ENCODE data around the gene CEP170B.

CEP170B gene

GRCh38 chr14:104929268-104930230 lies 64.5 kb downstream of the CEP170B start:
- in situ Hi-C loops (cut with MboI; ENCODE audit: low sequenced_read_pairs), result no loop called here

DNA sequence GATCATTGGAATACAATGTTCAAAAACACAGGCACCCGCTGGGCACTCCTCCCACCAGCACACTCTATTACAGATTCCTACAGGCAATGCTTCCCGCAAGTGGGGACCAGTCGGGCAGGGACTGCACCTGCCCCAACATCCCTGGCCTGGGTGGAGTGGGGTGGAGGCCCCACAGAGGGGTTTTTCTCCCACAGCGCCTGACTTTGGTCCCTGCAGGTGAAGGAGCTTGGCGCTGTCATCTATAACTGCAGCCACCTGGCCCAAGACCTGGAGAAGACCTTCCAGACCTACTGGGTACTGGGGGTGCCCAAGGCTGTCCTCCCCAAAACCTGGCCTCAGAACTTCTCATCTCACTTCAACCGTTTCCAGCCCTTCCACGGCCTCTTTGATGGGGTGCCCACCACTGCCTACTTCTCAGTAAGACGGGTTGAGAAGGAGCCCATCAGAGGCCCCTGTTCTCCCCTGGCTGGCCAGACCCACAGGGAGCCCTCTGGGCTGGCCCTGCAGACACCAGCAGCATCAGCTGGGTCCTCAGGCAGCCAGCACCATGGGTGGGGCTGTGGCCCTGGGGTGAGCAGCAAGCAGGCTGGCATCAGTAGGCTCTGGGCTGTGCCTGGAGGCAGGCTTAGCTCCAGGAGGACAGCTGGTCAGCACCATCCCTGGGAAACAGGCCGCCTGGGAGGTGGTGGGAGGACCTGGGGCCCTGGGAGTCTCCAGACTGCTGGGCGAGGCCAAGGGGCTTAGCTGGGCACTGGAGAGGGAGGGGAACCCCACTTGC lies 65.6 kb downstream of the CEP170B start:
- in situ Hi-C loops (cut with MboI; ENCODE audit: low sequenced_read_pairs), result no loop called here

DNA sequence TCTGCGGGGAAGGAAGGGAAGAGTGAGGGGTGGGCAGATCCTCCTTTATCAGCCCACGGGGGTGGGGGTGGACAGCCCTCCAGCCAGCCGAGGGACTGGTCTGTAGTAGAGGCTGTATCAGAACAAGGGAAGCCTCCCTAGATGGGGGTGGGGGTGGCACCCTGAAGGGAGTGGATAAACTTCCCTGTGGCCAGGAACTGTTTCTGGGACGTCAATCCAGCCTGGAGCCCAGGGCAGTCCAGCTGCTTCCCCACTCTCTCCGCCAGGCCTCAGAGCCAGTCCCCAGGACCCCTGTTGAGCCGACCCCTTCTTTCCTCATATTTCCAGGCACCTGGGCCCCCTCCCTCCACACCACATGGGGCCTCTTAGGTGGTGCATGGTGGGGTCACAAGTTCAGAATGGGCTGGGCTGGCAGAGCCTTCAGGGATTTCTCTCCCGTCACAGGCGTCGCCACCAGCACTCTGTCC lies 66.3 kb downstream of the CEP170B start:
- in situ Hi-C loops (cut with MboI; ENCODE audit: low sequenced_read_pairs), result no loop called here

DNA sequence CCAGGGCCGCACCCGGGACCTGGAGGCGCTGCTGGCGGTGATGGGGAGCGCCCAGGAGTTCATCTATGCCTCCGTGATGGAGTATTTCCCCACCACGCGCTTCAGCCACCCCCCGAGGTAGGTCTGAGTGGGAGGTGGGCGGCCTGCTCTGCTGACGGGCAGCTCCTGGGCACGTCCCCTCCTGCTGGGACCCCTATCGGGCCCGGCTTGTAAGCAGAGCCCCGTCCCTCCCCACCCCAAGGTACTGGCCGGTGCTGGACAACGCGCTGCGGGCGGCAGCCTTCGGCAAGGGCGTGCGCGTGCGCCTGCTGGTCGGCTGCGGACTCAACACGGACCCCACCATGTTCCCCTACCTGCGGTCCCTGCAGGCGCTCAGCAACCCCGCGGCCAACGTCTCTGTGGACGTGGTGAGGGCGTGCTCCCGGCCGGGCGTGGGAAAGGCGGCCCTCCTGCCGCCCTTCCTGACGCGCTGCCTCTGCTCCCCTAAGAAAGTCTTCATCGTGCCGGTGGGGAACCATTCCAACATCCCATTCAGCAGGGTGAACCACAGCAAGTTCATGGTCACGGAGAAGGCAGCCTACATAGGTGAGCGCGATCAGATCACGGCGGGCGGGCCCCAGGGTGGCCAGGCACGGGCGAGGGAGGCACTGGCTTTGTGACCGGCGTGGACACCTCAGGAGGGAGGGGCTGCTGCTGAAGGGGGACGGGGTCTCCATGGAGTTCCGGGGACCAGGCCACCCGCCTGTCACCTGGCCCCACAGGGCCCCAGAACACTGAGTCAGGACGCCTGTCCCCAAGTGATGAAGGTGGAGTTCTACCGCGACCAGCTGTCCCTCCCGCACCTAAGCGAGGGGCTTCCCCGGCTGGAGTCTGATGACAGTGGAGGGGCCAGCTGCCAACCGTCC lies 67.0 kb downstream of the CEP170B start:
- in situ Hi-C loops (cut with MboI; ENCODE audit: low sequenced_read_pairs), result no loop called here

DNA sequence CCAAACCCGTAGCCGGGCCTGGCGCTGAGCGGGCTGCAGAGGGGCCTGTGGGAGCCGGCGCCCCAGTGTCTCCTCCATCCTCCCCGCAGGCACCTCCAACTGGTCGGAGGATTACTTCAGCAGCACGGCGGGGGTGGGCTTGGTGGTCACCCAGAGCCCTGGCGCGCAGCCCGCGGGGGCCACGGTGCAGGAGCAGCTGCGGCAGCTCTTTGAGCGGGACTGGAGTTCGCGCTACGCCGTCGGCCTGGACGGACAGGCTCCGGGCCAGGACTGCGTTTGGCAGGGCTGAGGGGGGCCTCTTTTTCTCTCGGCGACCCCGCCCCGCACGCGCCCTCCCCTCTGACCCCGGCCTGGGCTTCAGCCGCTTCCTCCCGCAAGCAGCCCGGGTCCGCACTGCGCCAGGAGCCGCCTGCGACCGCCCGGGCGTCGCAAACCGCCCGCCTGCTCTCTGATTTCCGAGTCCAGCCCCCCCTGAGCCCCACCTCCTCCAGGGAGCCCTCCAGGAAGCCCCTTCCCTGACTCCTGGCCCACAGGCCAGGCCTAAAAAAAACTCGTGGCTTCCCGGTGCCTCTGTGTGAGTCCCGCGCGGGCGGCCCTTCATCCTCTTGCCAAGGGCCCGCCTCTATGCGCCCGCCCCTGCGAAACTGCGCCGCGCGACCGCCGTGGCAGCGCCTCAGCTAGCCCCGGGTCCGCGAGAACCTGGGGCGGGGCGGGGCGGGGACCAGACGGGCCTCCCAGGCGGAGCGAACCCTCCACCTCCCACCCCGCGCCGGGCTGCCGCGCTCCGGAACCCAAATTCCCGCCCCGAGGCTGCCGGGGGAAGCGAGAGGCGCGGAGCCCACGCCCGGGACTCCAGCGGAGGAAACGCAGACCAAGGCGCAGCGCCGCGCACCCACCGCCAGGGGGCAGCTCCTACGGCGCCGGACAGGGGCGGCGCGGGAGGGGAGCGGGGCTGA lies 67.9 kb downstream of the CEP170B start:
- in situ Hi-C loops (cut with MboI; ENCODE audit: low sequenced_read_pairs), result no loop called here

DNA sequence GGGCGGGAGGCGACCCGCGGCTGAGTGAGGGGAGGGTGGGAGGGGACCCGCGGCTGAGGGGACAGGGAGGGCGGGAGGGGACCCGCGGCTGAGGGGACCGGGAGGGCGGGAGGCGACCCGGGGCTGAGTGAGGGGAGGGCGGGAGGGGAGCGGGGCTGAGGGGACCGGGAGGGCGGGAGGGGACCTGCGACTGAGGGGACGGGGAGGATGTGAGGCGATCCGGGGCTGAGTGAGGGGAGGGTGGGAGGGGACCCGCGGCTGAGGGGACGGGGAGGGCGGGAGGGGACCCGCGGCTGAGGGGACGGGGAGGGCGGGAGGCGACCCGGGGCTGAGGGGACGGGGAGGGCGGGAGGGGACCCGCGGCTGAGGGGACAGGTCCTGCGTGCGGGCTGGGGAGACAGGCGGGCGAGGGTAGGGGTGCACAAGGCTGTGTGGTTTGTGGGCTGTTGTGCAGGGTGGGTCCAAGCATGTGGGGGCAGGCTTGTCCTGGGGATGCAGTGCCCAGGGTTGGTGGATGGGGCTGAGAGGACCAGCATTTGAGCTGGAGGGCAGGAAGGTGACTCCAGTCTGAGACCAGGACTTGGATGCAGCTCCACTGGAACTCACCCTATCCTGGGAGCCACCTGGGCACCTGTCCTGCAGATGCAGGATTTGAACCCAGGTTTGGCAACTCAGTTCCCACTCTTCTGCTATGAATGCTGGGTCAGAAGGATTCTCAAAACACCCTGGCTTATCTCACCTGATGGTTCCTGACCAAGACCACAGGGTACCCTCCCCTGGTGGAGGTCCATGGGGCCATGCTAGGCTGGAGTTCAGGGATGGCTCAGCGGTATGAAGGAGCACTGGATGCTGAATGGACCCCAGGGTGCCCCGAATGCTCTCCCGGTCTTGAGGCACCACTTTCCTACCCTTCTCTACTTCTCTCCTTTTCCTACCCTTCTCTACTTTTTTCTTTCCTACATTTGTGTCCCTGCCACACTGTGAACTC lies 69.0 kb downstream of the CEP170B start:
- in situ Hi-C loops (cut with MboI; ENCODE audit: low sequenced_read_pairs), result no loop called here

- in situ Hi-C loops (cut with MboI; ENCODE audit: low sequenced_read_pairs), result no loop called here
Measured at GRCh38 chr14:104935026-104935650, 70.1 kb downstream of the CEP170B start.

DNA sequence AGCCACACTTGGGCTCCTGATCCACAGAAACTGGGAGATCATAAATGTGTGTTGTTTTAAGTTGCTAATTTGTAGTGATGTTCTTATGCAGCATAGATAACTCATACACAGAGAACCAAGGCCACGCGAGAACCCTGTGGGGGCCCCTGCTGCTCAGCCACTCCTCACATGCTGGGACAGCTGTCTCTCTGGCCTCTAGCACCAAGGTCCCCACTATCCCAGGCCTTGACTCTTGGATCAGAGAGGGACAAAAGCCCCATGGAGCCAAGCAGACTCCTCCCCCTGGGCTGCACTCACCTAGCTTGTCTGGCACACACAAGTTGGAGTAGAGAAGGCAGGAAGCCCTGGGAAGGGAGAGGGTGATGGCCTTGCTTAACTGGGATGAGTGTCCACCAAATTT lies 70.9 kb downstream of the CEP170B start:
- in situ Hi-C loops (cut with MboI; ENCODE audit: low sequenced_read_pairs), result no loop called here

- in situ Hi-C loops (cut with MboI; ENCODE audit: low sequenced_read_pairs), result no loop called here
Measured at GRCh38 chr14:104936361-104937155, 71.5 kb downstream of the CEP170B start.

DNA sequence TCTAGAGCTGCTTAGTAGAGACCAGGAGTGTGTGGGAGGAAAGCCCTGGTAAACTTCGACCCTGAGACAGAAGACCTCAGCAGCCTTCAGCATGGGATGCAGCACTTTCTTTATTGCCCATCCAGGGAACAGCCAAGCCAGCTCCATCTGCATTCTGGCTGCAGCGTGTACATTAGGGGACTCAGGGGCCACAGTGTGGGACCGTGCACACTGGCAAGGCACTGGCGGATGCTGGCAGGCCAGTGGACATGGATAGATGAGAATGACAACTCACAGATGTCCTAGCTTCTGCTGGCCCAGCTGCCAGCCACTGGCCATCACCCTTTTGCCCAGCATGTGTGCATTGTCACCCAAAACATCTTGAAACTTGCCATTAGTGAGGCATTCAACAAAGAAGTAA lies 72.1 kb downstream of the CEP170B start:
- in situ Hi-C loops (cut with MboI; ENCODE audit: low sequenced_read_pairs), result no loop called here

DNA sequence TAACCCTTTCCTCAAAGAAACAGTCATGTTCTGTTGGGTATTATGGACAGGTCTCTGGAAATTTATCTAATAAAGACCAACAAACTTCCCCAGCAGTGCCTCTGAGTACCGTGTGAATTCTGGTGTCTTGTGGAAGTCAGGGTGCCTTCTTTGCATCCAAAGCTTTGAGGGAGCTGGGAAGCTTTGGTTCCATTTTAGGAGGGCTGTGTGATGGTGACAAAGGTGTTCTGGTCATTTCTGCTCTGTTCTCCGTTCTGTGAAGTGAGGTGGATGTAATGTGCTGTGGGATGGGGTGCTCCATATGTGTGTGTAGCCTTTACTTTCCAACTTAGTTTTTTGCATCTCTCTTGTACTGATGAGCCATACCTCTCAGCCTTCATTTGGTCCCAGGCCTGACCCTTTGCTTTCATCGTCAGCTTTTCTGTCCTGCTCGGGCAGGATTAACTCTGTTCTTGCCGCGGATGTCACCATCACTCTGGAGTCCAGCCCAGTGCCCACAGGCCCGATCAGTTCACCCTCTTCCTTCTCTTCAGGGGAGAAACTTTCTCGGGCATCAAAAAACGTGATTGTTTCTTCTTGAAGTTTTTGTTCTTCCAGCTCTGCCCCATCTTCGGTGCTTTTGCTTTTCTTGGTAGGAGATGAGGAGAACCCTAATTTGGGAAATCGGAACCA lies 72.8 kb downstream of the CEP170B start:
- in situ Hi-C loops (cut with MboI; ENCODE audit: low sequenced_read_pairs), result no loop called here

GRCh38 chr14:104938436-104938835 lies 73.4 kb downstream of the CEP170B start:
- in situ Hi-C loops (cut with MboI; ENCODE audit: low sequenced_read_pairs), result no loop called here

DNA sequence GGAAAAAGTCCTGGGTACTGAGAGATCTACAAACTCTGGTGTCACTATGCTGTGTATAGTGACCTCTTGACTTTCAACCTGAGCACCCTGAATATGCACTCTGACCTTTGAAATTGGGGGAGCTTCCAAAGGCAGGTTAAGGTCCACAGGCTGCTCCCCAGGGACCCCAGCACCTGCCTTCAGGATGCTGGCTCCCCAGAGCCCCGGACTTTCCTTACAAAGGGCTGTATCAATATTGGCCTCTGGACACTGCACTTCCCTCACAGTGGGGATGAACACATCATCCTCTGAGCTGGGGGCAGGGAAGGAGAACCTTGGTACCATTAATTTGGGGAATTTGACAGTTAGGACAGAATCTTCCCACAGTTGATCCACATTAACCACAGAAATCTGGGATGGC lies 73.9 kb downstream of the CEP170B start:
- in situ Hi-C loops (cut with MboI; ENCODE audit: low sequenced_read_pairs), result no loop called here

GRCh38 chr14:104939666-104940410 lies 74.8 kb downstream of the CEP170B start:
- in situ Hi-C loops (cut with MboI; ENCODE audit: low sequenced_read_pairs), result no loop called here

- in situ Hi-C loops (cut with MboI; ENCODE audit: low sequenced_read_pairs), result no loop called here
Measured at GRCh38 chr14:104940526-104941150, 75.6 kb downstream of the CEP170B start.
